ENCODE measurements around the gene SSBP1. TPM values are rescaled to one million over a fixed set of nuclear protein-coding genes. Genes with fewer than 3 reads are reported as not detected.
"Not testable (repeated sequence)": the region's sequence is repeated elsewhere in the genome, so short reads cannot be mapped to it uniquely, and the experiment has no call there.

Gene SSBP1
- total RNA-seq, 1 donor from 2014 or later, result 132 TPM

DNA sequence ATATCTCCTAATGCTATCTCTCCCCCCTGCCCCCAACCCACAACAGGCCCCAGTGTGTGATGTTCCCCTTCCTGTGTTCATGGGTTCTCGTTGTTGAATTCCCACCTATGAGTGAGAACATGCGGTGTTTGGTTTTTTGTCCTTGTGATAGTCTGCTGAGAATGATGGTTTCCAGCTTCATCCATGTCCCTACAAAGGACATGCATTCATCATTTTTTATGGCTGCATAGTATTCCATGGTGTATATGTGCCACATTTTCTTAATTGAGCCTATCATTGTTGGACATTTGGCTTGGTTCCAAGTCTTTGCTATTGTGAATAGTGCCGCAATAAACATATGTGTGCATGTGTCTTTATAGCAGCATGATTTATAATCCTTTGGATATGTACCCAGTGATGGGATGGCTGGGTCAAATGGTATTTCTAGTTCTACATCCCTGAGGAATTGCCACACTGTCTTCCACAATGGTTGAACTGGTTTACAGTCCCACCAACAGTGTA lies 32.0 kb downstream of the SSBP1 start:
- DNase-seq (ENCODE audit: low read depth in 2 of 2), result not testable (repeated sequence)

GRCh38 chr7:141776374-141776773 lies 38.2 kb downstream of the SSBP1 start, which contains the start of gene TAS2R4:
Gene TAS2R4 (plus strand): TSS chr7:141776674. CDS start chr7:141778489, 1,815 bp downstream.
- no peak for DNase-seq (ENCODE audit: low read depth in 2 of 2)

DNA sequence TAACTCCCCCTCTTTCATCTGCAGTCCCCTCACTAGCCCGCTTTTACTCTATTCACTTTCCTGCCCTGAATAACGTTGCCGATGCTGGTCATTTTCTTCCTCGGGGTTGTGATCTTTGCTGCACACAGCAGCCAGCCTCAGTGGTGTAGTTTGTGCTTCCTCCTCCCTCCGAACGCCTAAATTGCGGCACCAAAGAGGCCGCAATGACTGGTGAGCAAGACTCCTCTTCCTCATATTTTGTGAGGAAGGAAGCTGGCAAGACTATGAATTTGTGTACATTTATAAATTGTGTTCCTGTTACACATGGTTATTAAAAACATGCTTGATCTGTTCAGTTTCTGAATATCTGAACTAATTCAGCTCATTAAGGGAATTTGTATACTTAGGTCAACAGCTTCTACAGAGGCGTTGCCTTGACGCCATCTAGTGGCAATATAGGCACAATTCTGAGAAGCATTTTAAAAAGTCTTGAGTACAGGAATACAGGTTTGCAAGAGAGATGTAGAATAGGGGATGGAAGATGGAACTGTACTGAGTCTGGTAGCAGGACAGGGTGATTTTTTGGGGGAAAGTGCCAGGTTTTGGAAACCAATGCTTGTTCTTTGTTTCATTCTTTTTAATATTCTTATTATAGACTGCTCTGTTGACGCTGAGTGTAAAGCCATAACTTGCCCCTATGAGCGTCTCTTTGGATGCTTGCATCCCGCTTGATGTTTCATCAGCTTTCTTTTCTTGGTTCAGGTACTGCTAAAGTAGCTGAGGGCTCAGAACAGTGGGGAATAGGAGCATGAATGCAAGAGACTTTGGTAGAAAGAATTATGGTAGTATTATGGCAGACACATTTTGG lies 47.8 kb downstream of the SSBP1 start:
- DNase-seq (ENCODE audit: low read depth in 2 of 2), result peak; percentile 34 to 75

DNA sequence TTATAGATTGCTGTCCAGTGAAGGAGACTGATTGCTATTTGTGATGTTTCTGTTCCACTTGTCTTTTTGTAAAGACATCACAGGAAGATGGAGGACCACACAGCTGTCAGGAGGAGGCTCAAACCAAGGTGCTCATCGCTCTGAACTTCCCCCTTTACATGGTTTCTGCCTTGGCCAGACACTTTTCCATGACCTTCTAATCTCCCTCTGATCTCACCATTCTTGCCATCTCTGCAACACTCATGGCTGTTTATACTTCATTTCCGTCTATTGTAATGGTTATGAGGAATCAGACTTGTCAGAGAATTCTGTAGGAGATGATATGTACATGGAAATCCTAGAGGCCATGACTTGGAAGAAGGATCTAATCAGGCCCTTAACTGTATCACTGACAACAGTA lies 50.1 kb downstream of the SSBP1 start:
- DNase-seq (ENCODE audit: low read depth in 2 of 2), result peak in 1 of 2 donors; percentile 80

GRCh38 chr7:141789917-141790316 lies 51.8 kb downstream of the SSBP1 start, which contains the start of gene TAS2R5:
Gene TAS2R5 (plus strand): TSS chr7:141790217. CDS start chr7:141790362, 145 bp downstream.
- no peak for DNase-seq (ENCODE audit: low read depth in 2 of 2)

GRCh38 chr7:141792526-141792925 lies 54.4 kb downstream of the SSBP1 start:
- DNase-seq (ENCODE audit: low read depth in 2 of 2), result no peak

Other genes with a start within 250 kb of the SSBP1 start
- 17.1 and 18.0 TPM in 2 replicates for gene AGK, start 186.9 kb upstream of the SSBP1 start, total RNA-seq
- gene DENND11, start 36.2 kb upstream of the SSBP1 start, total RNA-seq, result 78.3 and 116 TPM in 2 replicates
- gene WEE2, start 30.0 kb upstream of the SSBP1 start, total RNA-seq, result under 0.01 and 0.13 TPM in 2 replicates
- gene TAS2R3, start 25.7 kb downstream of the SSBP1 start, total RNA-seq, result 0.26 and 0.89 TPM in 2 replicates
- gene TAS2R4, start 38.3 kb downstream of the SSBP1 start, total RNA-seq, result 0.26 and 0.51 TPM in 2 replicates
- gene TAS2R5, start 51.9 kb downstream of the SSBP1 start, total RNA-seq, result 0.26 and 0.51 TPM in 2 replicates
- not detected in 2 replicates for gene PRSS37, start 103.1 kb downstream of the SSBP1 start, total RNA-seq
- not detected in 2 replicates for gene OR9A4, start 178.0 kb downstream of the SSBP1 start, total RNA-seq
- not detected in 2 replicates for gene CLEC5A, start 208.6 kb downstream of the SSBP1 start, total RNA-seq
- gene TAS2R38, start 235.4 kb downstream of the SSBP1 start, total RNA-seq, result not detected in 2 replicates

All from dermis microvascular lymphatic vessel endothelial cell (primary cell).